ENCODE measurements around the gene YEATS2.

Gene YEATS2

DNA sequence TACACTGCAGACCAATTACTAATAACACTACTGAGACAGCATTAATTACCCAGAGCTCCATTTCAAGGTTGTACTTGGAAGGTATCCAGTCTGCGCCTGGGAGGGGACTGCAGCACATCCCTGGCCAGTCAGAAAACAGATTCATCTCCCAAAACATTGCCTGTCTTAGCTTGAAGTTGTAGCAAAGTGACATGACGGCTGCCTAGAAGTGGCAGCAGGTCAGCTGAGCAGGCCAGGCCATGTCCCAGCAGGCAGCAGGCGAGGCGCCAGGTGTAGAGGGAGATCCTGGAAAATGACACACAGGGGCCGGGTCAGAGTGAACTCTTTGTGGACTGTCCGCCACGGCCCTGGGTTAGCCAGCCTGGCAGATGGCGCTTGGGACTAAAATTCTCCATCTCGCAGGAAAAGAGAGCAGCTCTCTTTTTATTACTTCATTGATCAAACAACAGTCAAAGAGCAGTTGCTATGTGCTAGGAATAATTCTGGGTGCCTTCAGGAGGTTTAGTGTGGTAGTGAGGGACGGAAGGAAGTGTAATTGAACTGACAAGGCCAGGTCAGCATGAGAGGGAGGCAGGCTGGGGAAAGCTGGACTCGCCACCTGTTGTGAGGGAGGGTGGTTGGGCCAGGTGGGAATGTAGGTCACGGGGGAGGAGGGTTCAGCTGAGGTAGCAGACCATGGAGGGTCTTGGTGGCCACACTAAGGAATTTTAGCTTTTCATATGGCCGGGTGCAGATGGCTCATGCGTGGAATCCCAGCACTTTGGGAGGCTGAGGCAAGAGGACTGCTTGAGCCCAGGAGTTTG, 129.1 kb downstream of the YEATS2 start:
- Histone ChIP-seq H3K4me3 (replicated peaks; ENCODE audit: insufficient read depth, low read length) (no peak overlapping the region), H3K27me3 (ENCODE audit: insufficient read depth, poor library complexity, severe bottlenecking) (no peaks in the 10 kb centered on the region), H3K27ac (replicated peaks) (no peak overlapping the region; the same call in 1 of the 2 replicates)
- TF ChIP-seq POLR2AphosphoS5 (IDR thresholded peaks at IDR 0.05; ENCODE audit: low read depth) (no peak), CTCF (IDR thresholded peaks at IDR 0.05; ENCODE audit: insufficient read depth, low read length) (no peak)
- TF ChIP-seq, protein P1, sequence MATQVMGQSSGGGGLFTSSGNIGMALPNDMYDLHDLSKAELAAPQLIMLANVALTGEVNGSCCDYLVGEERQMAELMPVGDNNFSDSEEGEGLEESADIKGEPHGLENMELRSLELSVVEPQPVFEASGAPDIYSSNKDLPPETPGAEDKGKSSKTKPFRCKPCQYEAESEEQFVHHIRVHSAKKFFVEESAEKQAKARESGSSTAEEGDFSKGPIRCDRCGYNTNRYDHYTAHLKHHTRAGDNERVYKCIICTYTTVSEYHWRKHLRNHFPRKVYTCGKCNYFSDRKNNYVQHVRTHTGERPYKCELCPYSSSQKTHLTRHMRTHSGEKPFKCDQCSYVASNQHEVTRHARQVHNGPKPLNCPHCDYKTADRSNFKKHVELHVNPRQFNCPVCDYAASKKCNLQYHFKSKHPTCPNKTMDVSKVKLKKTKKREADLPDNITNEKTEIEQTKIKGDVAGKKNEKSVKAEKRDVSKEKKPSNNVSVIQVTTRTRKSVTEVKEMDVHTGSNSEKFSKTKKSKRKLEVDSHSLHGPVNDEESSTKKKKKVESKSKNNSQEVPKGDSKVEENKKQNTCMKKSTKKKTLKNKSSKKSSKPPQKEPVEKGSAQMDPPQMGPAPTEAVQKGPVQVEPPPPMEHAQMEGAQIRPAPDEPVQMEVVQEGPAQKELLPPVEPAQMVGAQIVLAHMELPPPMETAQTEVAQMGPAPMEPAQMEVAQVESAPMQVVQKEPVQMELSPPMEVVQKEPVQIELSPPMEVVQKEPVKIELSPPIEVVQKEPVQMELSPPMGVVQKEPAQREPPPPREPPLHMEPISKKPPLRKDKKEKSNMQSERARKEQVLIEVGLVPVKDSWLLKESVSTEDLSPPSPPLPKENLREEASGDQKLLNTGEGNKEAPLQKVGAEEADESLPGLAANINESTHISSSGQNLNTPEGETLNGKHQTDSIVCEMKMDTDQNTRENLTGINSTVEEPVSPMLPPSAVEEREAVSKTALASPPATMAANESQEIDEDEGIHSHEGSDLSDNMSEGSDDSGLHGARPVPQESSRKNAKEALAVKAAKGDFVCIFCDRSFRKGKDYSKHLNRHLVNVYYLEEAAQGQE (IDR thresholded peaks at IDR 0.05; ENCODE audit: insufficient replicate concordance, low read depth), result no peak
- DNase-seq (ENCODE audit: low read depth in 1 of 2, low spot score in 1 of 2), result no peak

GRCh38 chr3:183827809-183828537, 130.4 kb downstream of the YEATS2 start:
- TF ChIP-seq CTCF (IDR thresholded peaks at IDR 0.05; ENCODE audit: insufficient read depth, low read length) (no peak), SPI1 (IDR thresholded peaks at IDR 0.05; ENCODE audit: borderline replicate concordance, low read depth) (no peak), POLR2AphosphoS5 (IDR thresholded peaks at IDR 0.05; ENCODE audit: low read depth) (no peak; the same call in 1 of the 2 replicates), GABPA (IDR thresholded peaks at IDR 0.05; ENCODE audit: low read depth) (no peak)
- TF ChIP-seq, protein P1 (IDR thresholded peaks at IDR 0.05; ENCODE audit: insufficient replicate concordance, low read depth), result no peak
- no peak for DNase-seq (ENCODE audit: low read depth in 1 of 2, low spot score in 1 of 2)
- Histone ChIP-seq H3K27me3 (ENCODE audit: insufficient read depth, poor library complexity, severe bottlenecking) (no peaks in the 10 kb centered on the region), H3K27ac (replicated peaks) (no peak overlapping the region), H3K4me3 (replicated peaks; ENCODE audit: insufficient read depth, low read length) (no peak overlapping the region)

- DNase-seq (ENCODE audit: low read depth in 1 of 2, low spot score in 1 of 2), result no peak
- TF ChIP-seq POLR2AphosphoS5 (IDR thresholded peaks at IDR 0.05; ENCODE audit: low read depth) (peak; percentile 42; the same call in 1 of the 2 replicates), CTCF (IDR thresholded peaks at IDR 0.05; ENCODE audit: insufficient read depth, low read length) (no peak), GABPA (IDR thresholded peaks at IDR 0.05; ENCODE audit: low read depth) (no peak), SPI1 (IDR thresholded peaks at IDR 0.05; ENCODE audit: borderline replicate concordance, low read depth) (no peak)
- TF ChIP-seq, protein P1 (IDR thresholded peaks at IDR 0.05; ENCODE audit: insufficient replicate concordance, low read depth), result no peak
- no peaks in the 10 kb centered on the region for H3K27me3 ChIP-seq (ENCODE audit: insufficient read depth, poor library complexity, severe bottlenecking)
- no peak overlapping the region for H3K4me3 ChIP-seq (replicated peaks; ENCODE audit: insufficient read depth, low read length)
- no peak overlapping the region for H3K27ac ChIP-seq (replicated peaks)
Observed at GRCh38 chr3:183828538-183828870, 130.9 kb downstream of the YEATS2 start.
